CD4-positive, CD25-positive, alpha-beta regulatory T cell (primary cell): ENCODE data around the gene SCGB1D1. TPM values are rescaled to one million over a fixed set of nuclear protein-coding genes. Genes with fewer than 3 reads are reported as not detected.

Experiments used
- ATAC-seq, 2 donors: fragments of 150-1000 bp; cut with Tn5 transposase; one replicate each; pipeline ENCODE4 v1.10.0; 2021; ENCODE audit warnings: low read depth in 2 of 2, moderate number of reproducible peaks in 2 of 2, moderate library complexity in 1 of 2
- DNase-seq, 3 donors: peaks; one replicate each; pipeline versions ENCODE4 v3.0.0 to v3.0.0-alpha.2; 2012 to 2022; ENCODE audit warnings: mixed read lengths in 1 of 3
- H3K27ac ChIP-seq: one replicate; pipeline ENCODE4 v1.7.0; 2013; ENCODE audit warnings: mild to moderate bottlenecking, low read length; ENCODE audit not compliant: insufficient read depth, poor library complexity, severe bottlenecking
- H3K27me3 ChIP-seq: one replicate; pipeline ENCODE4 v1.7.0; 2013; ENCODE audit warnings: low read length; ENCODE audit not compliant: control insufficient read depth, insufficient read depth
- H3K36me3 ChIP-seq: one replicate; pipeline ENCODE4 v1.7.0; 2013; ENCODE audit warnings: mild to moderate bottlenecking, low read length, moderate library complexity; ENCODE audit not compliant: control insufficient read depth, insufficient read depth
- H3K4me1 ChIP-seq: 2 replicates; pipeline ENCODE4 v1.7.0; 2013; ENCODE audit warnings: mild to moderate bottlenecking, low read length; ENCODE audit not compliant: insufficient read depth, control insufficient read depth, poor library complexity, severe bottlenecking
- H3K4me3 ChIP-seq: one replicate; pipeline ENCODE4 v1.7.0; 2013; ENCODE audit warnings: low read depth, mild to moderate bottlenecking, low read length, moderate library complexity
- H3K9me3 ChIP-seq, 2 experiments: 1 replicate in 1 of 2; 2 replicates in 1 of 2; pipeline ENCODE4 v1.7.0; 2013; ENCODE audit warnings: low read length in 2 of 2, mild to moderate bottlenecking in 1 of 2, moderate library complexity in 1 of 2; ENCODE audit not compliant: control insufficient read depth in 2 of 2
- H3K27ac Mint-ChIP-seq, 3 donors: one replicate each; pipeline ENCODE4 v1.8.0; 2020 to 2022; ENCODE audit warnings: mild to moderate bottlenecking in 3 of 3, mixed read lengths in 3 of 3, moderate library complexity in 2 of 3
- H3K27me3 Mint-ChIP-seq: one replicate; pipeline ENCODE4 v1.8.0; 2022; ENCODE audit warnings: mild to moderate bottlenecking, mixed read lengths
- H3K36me3 Mint-ChIP-seq: one replicate; pipeline ENCODE4 v1.8.0; 2020; ENCODE audit warnings: mixed read lengths
- H3K4me1 Mint-ChIP-seq, 4 donors: one replicate each; pipeline ENCODE4 v1.8.0; 2020 to 2022; ENCODE audit warnings: mixed read lengths in 4 of 4, mild to moderate bottlenecking in 1 of 4
- H3K4me3 Mint-ChIP-seq, 4 donors: one replicate each; pipeline ENCODE4 v1.8.0; 2020 to 2022; ENCODE audit warnings: mild to moderate bottlenecking in 4 of 4, mixed read lengths in 4 of 4, moderate library complexity in 3 of 4
- H3K9me3 Mint-ChIP-seq, 7 donors: one replicate each; pipeline ENCODE4 v1.8.0; 2020 to 2022; ENCODE audit warnings: mixed read lengths in 7 of 7, mild to moderate bottlenecking in 3 of 7, moderate library complexity in 2 of 7
- polyA plus RNA-seq, 4 donors: library from polyadenylated mRNA; unstranded; fragments of 300-500 nt; fragmentation: Illumina TruSeq; gene quantifications; one replicate each; pipeline ENCODE4 v1.2.3, GENCODE V29; 2021
- total RNA-seq: library from RNA; stranded (reverse); gene quantifications from one replicate; pipeline ENCODE4 v1.2.3, GENCODE V29; 2022

Gene SCGB1D1
- total and polyA plus RNA-seq, 5 donors from 2014 or later: not detected

GRCh38 chr11:62242021-62242420 is 52.0 kb downstream of the SCGB1D1 start, which contains the start of gene SCGB1D2:
Gene SCGB1D2 (plus strand): TSS chr11:62242239. CDS start chr11:62242308, 69 bp downstream.
- Histone ChIP-seq H3K36me3 (no peaks in the 10 kb centered on the region), H3K27ac (no peak within 1 kb of the TSS), H3K9me3 (no peaks in the 10 kb centered on the region), H3K4me1 (no peaks in the 10 kb centered on the region), H3K4me3 (no peak within 1 kb of the TSS), H3K27me3 (peaks cover 4% of the 10 kb centered on the region)
- Mint-ChIP-seq H3K27ac (no peak within 1 kb of the TSS), H3K4me3 (no peak within 1 kb of the TSS), H3K36me3 (no peaks in the 10 kb centered on the region), H3K27me3 (peaks cover 19% of the 10 kb centered on the region), H3K4me1 (no peaks in the 10 kb centered on the region), H3K9me3 (peaks cover 0 to 3% (median 0%) of the 10 kb centered on the region in 7 donors)
- DNase-seq: no peak
- ATAC-seq: no peak

Other genes starting within 250 kb of the SCGB1D1 start
- 0.15 TPM for gene BEST1, start 239.9 kb upstream of the SCGB1D1 start, total RNA-seq
- 1 to 10 TPM; 1.2 to 1.8 (median 1.5) TPM for gene BEST1, start 239.9 kb upstream of the SCGB1D1 start, polyA plus RNA-seq
- gene FTH1, start 222.6 kb upstream of the SCGB1D1 start, total RNA-seq: 2,525 TPM
- 1,000 to 10,000 TPM; 2,953 to 3,518 (median 3,358) TPM for gene FTH1, start 222.6 kb upstream of the SCGB1D1 start, polyA plus RNA-seq
- 36.6 TPM for gene INCENP, start 66.2 kb upstream of the SCGB1D1 start, total RNA-seq
- 1 to 10 TPM; 1.0 to 3.9 (median 2.3) TPM for gene INCENP, start 66.2 kb upstream of the SCGB1D1 start, polyA plus RNA-seq
- gene SCGB2A1, start 18.5 kb downstream of the SCGB1D1 start, total RNA-seq: not detected
- not detected for gene SCGB2A1, start 18.5 kb downstream of the SCGB1D1 start, polyA plus RNA-seq
- gene SCGB1D2, start 52.0 kb downstream of the SCGB1D1 start, total RNA-seq: not detected
- gene SCGB1D2, start 52.0 kb downstream of the SCGB1D1 start, polyA plus RNA-seq: not detected
- gene SCGB2A2, start 79.9 kb downstream of the SCGB1D1 start, total RNA-seq: not detected
- not detected for gene SCGB2A2, start 79.9 kb downstream of the SCGB1D1 start, polyA plus RNA-seq
- not detected for gene SCGB1D4, start 108.9 kb downstream of the SCGB1D1 start, total RNA-seq
- not detected for gene SCGB1D4, start 108.9 kb downstream of the SCGB1D1 start, polyA plus RNA-seq
- 0.57 TPM for gene ASRGL1, start 147.2 kb downstream of the SCGB1D1 start, total RNA-seq
- 1 to 10 TPM in 3 of 4 donors, not detected in 1; 1.4 to 3.6 (median 3.5) TPM for gene ASRGL1, start 147.2 kb downstream of the SCGB1D1 start, polyA plus RNA-seq
- gene SCGB1A1, start 228.8 kb downstream of the SCGB1D1 start, total RNA-seq: not detected
- not detected for gene SCGB1A1, start 228.8 kb downstream of the SCGB1D1 start, polyA plus RNA-seq